Stimulated activated CD8-positive, alpha-beta memory T cell treated with anti-CD3 and anti-CD28 coated beads, Interleukin-15, amount 100 ng/mL, for 4 hours (primary cell): ENCODE data around the gene NEMP1.

Experiments
- DNase-seq, 2 donors: peaks; one replicate each; pipeline ENCODE4 v3.0.0-alpha.2; 2020; ENCODE audit warnings: low read depth in 2 of 2

Gene NEMP1

GRCh38 chr12:57107456-57108155 is 29.0 kb upstream of the NEMP1 start:
- DNase-seq: no peak

GRCh38 chr12:57106021-57106708 is 27.6 kb upstream of the NEMP1 start:
- DNase-seq: no peak

GRCh38 chr12:57105011-57105753 is 26.6 kb upstream of the NEMP1 start:
- DNase-seq: no peak

GRCh38 chr12:57104292-57104910 is 25.8 kb upstream of the NEMP1 start:
- no peak for DNase-seq

- DNase-seq: no peak
Measured at GRCh38 chr12:57103856-57104255, 25.3 kb upstream of the NEMP1 start.

- DNase-seq: no peak
Measured at GRCh38 chr12:57101892-57102695, 23.5 kb upstream of the NEMP1 start.

GRCh38 chr12:57099766-57100165 is 21.2 kb upstream of the NEMP1 start:
- DNase-seq: no peak

- DNase-seq: no peak
Measured at GRCh38 chr12:57099047-57099714, 20.6 kb upstream of the NEMP1 start.

GRCh38 chr12:57098546-57098945 is 20.0 kb upstream of the NEMP1 start:
- DNase-seq: no peak

- no peak for DNase-seq
Measured at GRCh38 chr12:57097554-57097835, 18.9 kb upstream of the NEMP1 start.

GRCh38 chr12:57096748-57097553 is 18.4 kb upstream of the NEMP1 start:
- no peak for DNase-seq

GRCh38 chr12:57096099-57096572 is 17.5 kb upstream of the NEMP1 start:
- no peak for DNase-seq

GRCh38 chr12:57095440-57095839 is 16.8 kb upstream of the NEMP1 start:
- no peak for DNase-seq

GRCh38 chr12:57094208-57095160 is 15.9 kb upstream of the NEMP1 start:
- no peak for DNase-seq

GRCh38 chr12:57093415-57094207 is 15.0 kb upstream of the NEMP1 start:
- peak; percentile 66 to 76 for DNase-seq

GRCh38 chr12:57092876-57093414 is 14.4 kb upstream of the NEMP1 start:
- no peak for DNase-seq

- no peak for DNase-seq
Measured at GRCh38 chr12:57092529-57092862, 13.9 kb upstream of the NEMP1 start.
